Measurements from ENCODE around the gene BCL11B.

GRCh38 chr14:99123208-99123870, 148.7 kb downstream of the BCL11B start:
- TF ChIP-seq, protein P1, sequence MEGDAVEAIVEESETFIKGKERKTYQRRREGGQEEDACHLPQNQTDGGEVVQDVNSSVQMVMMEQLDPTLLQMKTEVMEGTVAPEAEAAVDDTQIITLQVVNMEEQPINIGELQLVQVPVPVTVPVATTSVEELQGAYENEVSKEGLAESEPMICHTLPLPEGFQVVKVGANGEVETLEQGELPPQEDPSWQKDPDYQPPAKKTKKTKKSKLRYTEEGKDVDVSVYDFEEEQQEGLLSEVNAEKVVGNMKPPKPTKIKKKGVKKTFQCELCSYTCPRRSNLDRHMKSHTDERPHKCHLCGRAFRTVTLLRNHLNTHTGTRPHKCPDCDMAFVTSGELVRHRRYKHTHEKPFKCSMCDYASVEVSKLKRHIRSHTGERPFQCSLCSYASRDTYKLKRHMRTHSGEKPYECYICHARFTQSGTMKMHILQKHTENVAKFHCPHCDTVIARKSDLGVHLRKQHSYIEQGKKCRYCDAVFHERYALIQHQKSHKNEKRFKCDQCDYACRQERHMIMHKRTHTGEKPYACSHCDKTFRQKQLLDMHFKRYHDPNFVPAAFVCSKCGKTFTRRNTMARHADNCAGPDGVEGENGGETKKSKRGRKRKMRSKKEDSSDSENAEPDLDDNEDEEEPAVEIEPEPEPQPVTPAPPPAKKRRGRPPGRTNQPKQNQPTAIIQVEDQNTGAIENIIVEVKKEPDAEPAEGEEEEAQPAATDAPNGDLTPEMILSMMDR (IDR thresholded peaks at IDR 0.05; ENCODE audit: poor library complexity), result no peak
- TF ChIP-seq EZH2 (IDR thresholded peaks at IDR 0.05; ENCODE audit: borderline replicate concordance) (no peak), EZH2phosphoT487 (IDR thresholded peaks at IDR 0.05; ENCODE audit: low read depth, severe bottlenecking, unreplicated experiment) (no peak)
